ENCODE data around the gene LPP.
A peak's percentile ranks its signal among the peaks of the same experiment; 100 is the strongest.
"Not testable (repeated sequence)": the region's sequence is repeated elsewhere in the genome, so short reads cannot be mapped to it uniquely, and the experiment has no call there.

LPP gene

DNA sequence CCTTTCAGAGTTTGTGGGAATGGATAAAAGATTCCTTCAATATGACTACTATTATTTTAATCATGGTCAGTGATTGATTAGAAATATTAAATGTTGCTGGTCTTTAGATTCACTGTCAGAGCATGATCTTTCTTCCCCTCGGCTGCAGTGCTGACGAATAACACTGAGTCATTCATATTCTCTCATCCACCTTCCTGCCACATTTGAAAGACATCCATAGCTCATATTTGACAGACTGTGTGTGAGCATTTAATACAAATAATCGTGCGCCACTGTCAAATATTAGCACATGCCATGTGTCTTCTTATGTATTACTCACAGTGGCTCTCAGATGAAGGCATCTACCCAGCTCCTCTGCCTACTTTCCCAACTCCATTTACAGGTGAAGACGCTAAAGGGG is 541.3 kb downstream of the LPP start:
- DNase-seq = no peak

DNA sequence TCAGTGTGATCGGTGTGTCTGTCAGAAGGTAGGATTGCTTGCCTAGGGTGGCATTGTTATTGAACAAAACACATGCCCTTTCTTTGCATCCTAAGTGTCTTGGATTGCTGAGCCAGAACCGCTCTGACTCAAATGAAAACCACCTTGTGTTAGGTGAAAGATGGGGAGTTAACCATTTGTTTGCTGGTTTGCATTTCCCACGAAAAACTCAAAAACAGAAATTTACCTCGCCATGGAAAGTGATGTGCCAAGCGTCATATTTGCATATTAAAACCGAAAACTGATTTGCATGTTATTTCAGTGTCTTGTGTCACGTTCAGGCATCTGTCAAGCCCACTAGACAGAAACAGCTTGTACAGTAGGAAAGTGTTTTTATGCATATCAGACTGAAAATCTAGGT is 543.2 kb downstream of the LPP start:
- no peak for DNase-seq

DNA sequence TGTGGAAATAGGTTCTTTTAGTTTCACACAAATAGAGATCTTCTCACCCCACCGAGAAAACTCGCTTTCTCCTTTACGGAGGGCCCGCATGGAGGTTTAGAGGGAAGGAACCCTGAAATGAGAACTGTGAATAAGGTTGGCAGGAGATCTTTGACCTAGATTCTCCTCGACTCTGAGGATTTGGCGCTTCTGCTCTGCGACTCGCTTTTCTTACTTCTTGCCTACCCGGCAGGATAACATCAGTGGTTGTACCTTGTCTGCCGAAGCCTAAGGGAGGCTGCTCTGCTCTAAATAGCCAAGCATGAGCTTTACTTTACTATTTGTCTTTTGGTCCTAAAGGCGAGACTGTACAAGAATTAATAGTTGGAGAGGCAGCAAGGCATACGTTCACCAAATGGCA is 544.5 kb downstream of the LPP start:
- no peak for DNase-seq

DNA sequence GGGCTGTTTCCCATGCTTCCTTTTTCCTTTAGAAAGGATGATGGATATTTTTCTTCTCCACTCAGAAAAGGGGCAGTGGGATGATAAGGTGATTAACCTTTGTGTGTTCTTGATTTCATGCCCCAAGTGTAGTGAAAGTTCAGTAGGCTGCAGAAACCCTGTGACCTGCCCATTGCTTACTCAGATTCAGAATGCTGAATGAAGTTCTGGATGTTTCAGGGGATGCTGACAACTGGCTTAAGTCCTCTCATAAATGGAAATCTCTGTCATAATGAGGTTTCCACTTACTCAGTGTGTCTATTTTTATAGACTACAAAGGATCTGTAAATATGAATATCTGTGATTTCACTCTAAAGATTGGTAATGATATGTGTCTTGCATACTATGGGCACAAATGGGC is 546.5 kb downstream of the LPP start:
- DNase-seq = no peak

DNA sequence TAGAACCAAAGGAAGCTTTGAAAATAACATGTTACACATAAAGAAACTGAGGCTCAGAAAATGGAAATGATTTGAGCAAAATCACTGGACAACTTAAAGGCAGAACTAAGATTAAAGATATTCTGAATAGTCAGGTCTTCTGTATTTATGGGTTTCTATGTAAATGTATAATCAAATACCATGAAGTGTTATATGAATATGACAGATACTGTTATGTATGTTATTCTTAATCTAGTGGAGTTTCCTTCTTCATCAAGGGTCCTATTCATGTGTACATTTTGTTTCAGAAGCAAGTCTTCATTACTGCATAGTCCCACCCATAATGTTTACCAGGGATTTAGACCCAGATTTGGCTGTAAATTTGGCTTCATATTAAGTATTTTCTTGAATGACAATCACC is 547.0 kb downstream of the LPP start:
- no peak for DNase-seq

DNA sequence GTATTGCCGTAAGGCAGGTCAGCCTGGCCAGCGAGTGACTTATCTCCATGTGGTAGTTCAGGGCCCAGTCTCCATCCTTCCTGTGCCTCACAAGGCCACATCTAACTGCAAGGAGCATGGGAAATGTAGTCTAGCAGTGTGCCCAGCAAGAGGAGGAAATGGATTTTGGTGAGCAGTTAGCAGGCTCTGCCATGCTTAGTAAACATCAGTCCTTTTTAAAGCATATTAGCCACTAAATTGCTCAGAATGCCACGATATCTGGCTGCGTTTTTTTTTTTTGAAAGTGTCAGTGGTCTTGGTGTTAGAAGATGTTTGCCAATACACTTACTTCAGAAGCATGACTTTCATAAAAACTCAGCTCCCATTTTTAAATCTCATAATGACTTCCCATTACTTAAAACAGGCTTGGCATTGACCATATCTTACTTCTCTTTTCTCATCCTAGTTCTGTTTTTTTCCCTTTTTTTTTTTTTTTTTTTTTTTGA is 547.6 kb downstream of the LPP start:
- no peak for DNase-seq

DNA sequence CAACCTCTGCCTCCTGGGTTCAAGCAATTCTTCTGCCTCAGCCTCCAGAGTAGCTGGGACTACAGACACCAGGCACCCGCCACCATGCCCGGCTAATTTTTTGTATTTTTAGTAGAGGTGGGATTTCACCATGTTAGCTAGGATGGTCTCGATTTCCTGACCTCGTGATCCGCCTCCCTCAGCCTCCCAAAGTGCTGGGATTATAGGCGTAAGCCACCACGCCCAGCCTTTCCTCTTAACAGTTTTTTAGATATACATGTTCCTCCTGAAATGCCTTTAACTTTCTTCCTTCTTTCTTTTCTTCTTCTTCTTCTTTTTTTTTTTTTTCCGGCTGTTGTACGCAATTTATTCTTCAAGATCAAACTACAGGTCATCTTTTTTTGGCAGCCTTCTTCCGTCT is 548.1 kb downstream of the LPP start:
- DNase-seq = not testable (repeated sequence)

DNA sequence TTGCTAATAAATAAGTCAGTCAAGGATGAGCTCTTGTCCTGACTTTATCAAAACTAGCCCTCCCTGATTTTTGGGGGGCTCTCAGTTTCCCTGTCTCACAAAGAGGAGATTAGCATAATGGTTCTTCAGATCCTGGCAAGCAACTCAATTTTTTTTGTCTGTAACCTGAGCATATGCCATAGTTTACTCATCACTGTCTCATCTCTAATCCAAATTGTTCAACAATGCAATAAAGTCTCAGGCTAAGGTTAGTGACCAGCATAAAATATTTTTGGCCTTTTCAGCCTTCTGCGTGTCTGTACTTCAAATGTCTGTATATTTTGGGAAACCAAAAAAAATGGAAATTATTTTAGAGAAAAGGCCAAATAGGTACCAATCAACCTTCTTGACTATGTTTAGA is 552.2 kb downstream of the LPP start:
- no peak for DNase-seq

DNA sequence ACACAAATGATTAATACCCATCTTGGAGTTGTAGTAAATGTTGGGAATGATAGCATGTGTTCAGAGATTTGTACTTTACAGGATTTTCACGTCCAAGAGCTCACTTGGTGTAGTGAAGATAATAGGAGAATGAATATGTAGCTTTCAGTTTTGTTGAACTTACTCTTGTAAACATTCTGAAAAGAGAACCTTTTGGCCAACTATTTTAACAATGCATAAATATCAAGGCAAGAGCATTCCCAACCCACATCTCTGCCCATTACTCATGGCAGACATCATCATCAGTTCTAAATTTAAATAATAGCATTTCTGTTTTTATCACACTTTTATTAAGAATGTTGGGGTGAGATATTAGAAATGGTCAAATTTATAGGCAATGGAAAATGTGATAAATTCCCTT is 552.6 kb downstream of the LPP start:
- DNase-seq = no peak

DNA sequence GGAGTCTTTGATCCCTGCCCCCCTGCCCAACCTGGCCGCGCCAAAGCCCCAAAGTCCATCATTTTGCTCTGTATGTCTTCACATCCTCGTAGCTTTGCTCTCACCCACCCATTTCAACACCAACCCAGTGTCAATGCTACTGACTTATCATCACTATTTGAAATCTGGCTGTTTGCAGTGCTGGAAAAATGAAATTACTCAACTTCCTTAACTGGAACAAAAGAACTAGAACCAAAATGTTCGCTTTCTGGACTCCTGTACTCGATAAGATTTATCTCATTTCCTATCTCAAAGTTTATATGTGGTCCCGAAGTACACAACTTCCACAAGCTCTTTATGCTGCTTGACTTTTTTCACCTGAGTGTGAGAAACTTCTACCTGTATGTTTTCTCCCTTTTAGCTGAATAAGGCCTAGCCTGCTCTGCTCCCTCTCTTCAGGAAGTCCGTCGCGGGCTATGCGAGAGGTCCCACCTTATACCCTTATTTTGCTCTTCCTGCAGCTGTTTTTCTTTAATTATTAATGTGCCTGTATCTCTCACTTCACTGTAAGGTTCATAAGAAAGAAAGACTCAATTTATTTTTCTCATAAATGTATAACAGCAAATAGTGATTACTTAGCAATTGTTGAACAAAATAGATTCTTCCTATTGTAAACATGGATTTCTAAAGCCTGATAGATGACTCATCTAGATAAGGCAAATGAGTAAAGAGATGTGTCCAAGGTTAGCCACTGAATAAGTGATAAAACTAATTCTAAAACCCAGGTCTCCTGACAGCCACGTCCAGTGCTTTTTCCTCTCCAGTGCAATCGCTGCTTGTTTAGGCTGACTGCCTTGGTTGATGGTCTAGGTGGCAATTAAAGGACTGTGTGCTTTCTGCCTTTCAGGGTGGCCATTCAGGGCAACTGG is 553.7 kb downstream of the LPP start:
- DNase-seq = no peak

DNA sequence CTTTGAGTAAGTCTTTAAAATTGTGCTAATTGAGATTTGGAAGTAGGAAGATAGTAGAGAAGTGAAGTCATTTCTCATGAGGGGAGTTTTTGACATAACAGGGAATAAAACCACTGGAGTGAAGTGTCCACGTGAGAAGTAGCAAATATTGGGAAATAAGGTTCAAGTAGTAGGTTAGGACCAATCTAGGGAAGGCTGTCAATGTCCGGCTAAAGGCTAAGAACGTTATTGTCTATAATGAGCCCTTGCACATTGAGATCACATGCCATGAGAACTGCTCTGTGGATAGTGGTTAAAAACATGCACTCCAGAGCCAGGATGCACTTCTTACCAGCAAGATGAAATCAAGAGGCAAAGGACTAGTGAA is 557.9 kb downstream of the LPP start:
- DNase-seq = no peak

DNA sequence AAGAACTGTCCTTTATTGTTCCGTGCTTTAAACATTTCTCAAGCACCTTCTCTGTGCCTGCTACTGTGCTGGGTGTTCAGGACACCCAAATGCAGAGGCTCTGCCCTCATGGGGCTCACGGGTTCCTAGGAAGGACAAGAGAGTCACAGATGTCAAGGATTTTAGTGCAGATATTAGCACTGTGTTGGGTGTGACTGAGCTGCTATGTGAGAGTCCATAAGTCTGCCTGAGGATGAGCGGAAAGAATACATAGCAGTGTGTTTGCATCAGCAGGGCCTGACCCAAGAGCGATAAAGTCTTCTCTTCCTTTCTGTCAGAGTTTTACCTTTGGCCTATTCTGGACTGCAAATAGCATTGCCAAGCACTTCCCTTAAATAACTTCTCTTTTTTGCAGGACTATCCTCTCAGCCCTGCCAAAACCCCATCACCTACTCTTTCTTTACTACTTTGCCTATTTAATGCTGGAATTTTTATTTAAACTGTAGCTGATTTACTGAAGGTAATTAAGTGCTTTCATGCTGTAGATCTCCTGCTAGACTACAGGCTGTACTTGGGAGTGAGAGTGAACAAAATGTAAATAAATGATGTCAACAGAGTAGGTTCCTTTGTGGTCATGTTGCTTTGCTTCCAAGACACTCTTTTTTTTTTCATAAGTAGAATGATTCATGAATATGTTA is 558.4 kb downstream of the LPP start:
- DNase-seq = no peak

DNA sequence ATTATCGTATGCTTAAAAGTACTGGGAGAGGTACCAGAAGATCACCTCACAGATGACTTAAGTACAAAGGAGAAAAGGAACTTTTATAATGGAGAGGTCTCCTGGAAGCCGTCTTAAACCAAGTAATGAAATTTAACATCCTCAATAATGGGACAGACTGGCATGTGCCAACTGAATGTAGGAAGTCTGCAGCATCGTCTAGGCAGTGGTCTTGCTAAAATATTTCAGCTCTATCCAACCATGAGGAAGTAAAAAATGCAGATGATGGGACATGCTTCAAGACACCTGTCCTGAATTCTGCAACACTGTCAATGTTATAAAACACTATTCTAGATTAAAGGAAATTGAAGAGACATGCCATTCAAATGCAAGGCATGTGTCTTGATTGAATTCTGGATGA is 559.0 kb downstream of the LPP start:
- no peak for DNase-seq

DNA sequence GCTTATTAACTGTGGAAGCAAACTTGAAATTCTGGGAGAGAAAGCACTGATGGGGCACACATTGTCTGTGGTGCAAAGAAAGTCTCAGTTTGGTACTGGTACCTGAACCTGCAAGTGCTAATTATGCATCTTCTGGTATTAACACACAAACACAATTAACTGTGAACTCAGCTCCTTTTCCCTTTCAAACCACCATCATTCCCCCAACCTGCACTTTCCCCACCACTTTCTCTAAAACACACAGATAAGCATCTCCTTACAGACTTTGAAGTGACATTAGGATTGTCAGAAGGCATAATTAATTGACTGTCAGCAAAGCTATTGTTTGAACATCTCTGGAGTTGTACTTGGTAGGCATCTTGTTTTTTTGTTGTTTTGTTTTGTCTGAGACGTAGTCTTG is 565.6 kb downstream of the LPP start:
- no peak for DNase-seq

DNA sequence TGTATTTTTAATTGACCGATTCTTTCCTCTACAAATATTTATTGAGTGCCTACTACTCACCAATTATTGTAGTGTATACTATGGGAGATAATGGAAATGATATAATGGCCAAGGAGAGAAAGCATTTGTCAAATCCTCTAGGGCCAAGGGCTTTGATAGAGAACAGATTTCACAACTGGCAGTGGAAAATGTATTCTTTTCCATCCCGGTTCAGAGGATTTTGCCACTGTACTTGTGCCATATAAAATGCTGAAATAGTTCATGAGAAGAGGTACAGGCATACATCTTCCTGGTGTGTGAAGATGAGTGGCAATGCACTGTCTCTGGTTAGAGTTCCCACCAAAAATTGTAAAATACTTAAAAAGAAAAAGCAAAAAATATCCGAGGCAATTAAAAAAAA is 566.3 kb downstream of the LPP start:
- DNase-seq = peak in 1 of 2 experiments; percentile 6

DNA sequence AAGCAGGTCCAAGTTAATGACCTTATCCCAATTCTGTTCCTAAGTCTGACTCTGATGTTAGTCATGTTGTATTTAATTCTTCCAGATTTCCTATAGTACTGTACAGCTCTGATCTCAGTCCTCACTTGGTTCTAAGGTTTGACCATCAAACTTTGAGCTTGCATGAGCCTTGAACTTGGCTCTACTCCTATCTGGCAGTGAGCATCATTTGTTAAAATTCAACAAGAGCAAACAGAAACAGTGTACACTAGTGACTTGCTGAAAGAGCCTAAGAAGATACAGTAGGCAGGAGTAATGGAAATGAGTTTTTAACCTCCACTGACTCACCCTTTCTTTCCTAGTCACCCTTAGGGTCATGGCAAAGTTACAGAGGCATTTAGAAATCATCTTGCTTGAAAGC is 566.7 kb downstream of the LPP start:
- no peak for DNase-seq

DNA sequence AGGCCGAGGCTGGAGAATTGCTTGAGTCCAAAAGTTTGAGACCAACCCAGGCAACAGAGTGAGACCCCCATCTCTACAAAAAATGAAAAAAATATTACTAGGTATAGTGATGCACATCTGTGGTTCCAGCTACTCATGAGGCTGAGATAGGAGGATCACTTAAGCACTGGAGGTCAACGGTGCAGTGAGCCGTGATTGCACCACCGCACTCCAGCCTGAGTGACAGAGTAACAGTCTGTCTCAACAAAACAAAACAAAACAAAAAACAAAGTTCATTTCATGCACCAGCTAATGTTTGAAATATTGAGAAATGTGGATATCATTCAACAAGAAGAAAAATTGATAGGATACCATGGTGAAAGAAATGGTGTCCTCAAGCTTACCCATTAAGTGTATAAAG is 567.4 kb downstream of the LPP start:
- no peak for DNase-seq

DNA sequence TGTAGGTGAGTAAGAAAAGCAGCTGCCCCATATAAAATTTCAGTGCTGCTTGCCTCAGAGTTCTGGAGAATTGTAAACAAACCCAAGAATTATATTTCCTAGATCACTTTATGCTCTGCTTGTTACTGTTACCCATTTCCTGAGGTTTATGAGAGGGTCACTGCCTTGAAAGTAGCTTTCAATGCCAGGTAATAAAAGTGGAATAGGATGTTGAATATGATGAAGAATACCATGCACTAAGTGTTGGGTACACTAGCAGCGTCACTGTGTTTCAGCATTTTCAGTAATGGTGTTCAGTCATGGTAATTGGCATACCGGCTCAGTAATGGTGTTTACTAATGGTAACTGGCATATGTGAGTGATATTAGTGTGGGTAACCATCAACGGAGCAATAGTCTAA is 568.0 kb downstream of the LPP start:
- DNase-seq = no peak

DNA sequence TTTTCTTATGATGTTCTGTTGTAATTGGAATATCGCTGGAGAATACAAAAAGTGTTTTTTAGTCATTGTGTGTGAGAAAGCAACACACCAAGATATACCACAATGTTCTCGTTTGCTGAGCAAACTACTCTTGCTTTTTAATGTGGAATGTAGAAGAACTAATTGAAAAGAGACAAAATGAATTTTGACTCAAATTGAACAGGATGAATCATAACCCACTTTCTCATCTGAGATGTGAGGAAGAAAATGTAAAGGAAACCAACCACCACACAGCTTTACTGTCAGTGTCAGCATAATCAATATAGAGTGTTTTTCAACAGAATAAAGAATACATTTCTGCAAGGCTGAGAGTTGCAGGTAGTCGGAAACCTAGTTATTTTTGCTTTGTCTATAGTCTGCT is 569.0 kb downstream of the LPP start:
- DNase-seq = no peak

DNA sequence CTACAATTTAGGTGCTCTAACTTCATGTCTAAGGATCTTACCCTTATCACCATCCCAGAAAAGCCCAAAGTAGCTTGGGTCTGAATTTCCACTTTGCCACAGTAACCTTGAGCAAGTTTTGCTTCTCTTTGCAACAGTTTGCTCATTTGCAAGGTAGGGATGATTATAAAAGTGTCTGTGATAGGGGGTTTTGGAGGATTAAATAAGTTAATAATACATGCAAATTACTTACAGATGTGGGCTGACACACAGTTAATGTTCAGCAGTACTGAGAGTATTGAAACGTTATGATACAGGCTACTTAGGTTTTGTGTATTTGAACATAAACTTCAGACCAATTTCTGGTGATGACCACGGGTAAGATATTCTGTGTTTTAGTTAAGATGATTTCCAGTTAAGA is 573.1 kb downstream of the LPP start:
- DNase-seq = no peak

DNA sequence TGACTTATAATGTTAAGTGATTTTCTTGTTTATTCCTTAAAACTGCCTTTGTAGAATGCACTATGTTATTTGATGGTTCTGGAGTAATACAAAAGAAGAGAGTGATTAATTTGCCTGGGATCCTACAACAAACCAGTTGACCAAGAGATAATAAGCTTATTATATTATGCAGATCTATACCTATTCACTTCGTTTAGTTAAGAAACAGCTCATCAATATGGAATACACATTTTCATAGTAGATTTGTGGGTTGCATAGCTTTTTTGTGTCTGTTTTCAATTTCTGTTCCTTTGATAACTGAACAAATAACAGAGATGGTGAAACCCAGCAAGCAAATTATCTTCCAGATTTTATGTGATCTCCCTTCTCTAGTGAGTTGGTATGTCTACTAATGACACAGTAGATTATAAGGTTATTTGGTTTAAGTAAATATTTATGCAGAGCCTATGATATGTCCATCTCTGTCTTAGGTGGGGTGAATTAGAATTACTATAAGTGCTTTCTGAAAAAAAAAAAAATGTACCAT is 574.5 kb downstream of the LPP start:
- DNase-seq = no peak

DNA sequence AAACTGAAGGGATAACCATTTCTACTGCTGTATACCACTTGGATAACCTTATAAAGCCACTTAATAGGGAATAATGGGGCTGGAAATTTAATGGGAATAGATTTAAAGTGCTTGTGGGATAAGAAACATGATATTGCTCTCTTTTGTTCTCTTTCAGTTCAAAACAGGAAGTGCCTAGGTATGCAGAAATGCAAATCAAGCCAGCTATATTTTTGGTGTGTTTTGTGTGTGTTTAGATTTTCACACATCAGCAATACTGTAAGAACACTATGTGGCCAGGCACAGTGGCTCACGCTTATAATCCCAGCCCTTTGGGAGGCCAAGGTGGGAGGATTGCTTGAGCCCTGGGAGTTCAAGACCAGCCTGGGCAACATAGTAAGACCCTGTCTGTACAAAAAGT is 575.5 kb downstream of the LPP start:
- DNase-seq = no peak

DNA sequence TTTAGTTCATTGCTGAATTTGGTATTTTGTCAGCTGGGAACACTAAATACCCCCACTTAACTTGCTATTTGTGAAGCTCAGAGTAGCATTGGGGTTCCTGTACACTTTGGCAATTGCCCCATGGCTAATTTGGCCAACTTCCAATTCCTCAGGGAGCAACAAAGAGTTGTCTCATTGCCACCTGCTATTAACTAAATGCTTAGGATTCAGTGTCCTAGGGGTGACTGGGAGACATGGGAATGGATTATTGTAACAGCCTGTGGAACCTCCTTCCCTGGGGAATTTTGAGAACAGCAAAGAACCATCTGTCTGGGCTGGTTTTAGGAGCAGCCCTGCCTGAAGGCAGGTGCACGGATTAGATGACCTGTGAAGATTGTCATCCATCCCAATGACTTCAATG is 580.4 kb downstream of the LPP start:
- DNase-seq = peak; percentile 41 to 58

DNA sequence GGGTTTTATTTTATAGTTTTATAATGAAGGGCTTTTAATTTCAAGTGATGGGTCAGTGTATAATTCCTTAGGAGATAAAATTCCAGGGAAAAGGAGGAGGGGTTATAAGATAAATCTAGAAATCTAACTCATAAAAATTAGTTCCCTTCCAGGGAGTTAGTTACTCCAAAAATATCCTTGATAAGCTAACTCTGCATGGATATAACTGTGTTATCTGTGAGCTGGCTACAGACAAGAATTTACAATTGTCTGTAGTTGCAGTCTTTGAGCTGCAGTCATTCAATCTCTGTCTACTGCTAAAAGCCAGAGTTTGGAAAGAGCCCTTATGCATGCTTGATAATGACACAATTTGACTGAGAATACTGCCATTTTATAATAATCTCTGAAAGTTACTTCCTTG is 585.6 kb downstream of the LPP start:
- no peak for DNase-seq
